Heart right ventricle (tissue), 16 donors: ENCODE measurements around the gene NT5C1B. TPM values are rescaled to one million over a fixed set of nuclear protein-coding genes. Genes with fewer than 3 reads are reported as not detected.
A peak's percentile ranks its signal among the peaks of the same experiment; 100 is the strongest.

Experiments
- ATAC-seq, 8 donors: fragments of 200-7000 bp; cut with Tn5 transposase; one replicate each; pipeline ENCODE4 v1.9.1; 2020; ENCODE audit warnings: mild to moderate bottlenecking in 8 of 8, moderate library complexity in 8 of 8, moderate number of reproducible peaks in 1 of 8
- DNase-seq, 2 donors: peaks; one replicate each; pipeline ENCODE4 v3.0.0-alpha.2; 2020
- H3K27ac ChIP-seq, 10 donors: fragments of 200-600 bp; sonication (generic) in 2 of 10; one replicate each; pipeline versions ENCODE4 v1.5.0 to v1.8.0; 2020 to 2022; ENCODE audit warnings: mild to moderate bottlenecking in 3 of 10
- H3K27me3 ChIP-seq, 7 donors: fragments of 200-600 bp; one replicate each; pipeline ENCODE4 v1.8.0; 2021 to 2022; ENCODE audit warnings: mild to moderate bottlenecking in 2 of 7
- H3K36me3 ChIP-seq, 9 donors: fragments of 200-600 bp; sonication (generic) in 1 of 9; one replicate each; pipeline versions ENCODE4 v1.5.0 to v1.8.0; 2020 to 2022; ENCODE audit warnings: mild to moderate bottlenecking in 2 of 9
- H3K4me1 ChIP-seq, 9 donors: fragments of 200-600 bp; sonication (generic) in 1 of 9; one replicate each; pipeline versions ENCODE4 v1.5.0 to v1.8.0; 2020 to 2022; ENCODE audit warnings: mild to moderate bottlenecking in 4 of 9
- H3K4me3 ChIP-seq, 10 donors: fragments of 200-600 bp; sonication (generic) in 2 of 10; one replicate each; pipeline versions ENCODE4 v1.5.0 to v1.8.0; 2020 to 2022; ENCODE audit warnings: mild to moderate bottlenecking in 7 of 10, moderate library complexity in 2 of 10
- H3K9me3 ChIP-seq, 11 donors: fragments of 200-600 bp in 10 of 11; sonication (generic) in 2 of 11; one replicate each; pipeline versions ENCODE4 v1.5.0 to v1.8.0; 2013 to 2022; ENCODE audit warnings: mild to moderate bottlenecking in 2 of 11, control low read depth in 1 of 11, moderate library complexity in 1 of 11
- WGBS, 2 donors: extraction: QIAGEN DNeasy Blood & Tissue Kit; methylation state at CpG; one replicate each; pipeline ENCODE4 v1.1.7; 2013; ENCODE audit warnings: inconsistent platforms in 1 of 2; 5-methylcytosine and 5-hydroxymethylcytosine counted together
- intact Hi-C, 10 donors: fragments of 100-400 bp; cut with DNase I; formaldehyde crosslinking; loops; one replicate each; pipeline versions ENCODE4 v1.11.1 to v1.14.2; 2022
- polyA plus RNA-seq, 2 donors: library from polyadenylated mRNA; stranded (reverse); fragments of 200-250 nt; gene quantifications; one replicate each; pipeline ENCODE4 v1.2.3, GENCODE V29; 2013
- total RNA-seq, 10 donors: library from RNA; stranded (reverse); fragmentation: NEBNext Ultra II Directional in 3 of 10; extraction: Animal tissue kit (Norgen Biotek cat#: 25700) in 3 of 10; gene quantifications; one replicate each; pipeline versions ENCODE4 v1.2.1 to v1.2.4, GENCODE V29; 2021 to 2023
- TF ChIP-seq, protein P1 (sequence below), 9 donors: fragments of 200-600 bp; sonication (generic) in 2 of 9; IDR thresholded peaks; one replicate each; pipeline versions ENCODE4 v1.5.0 to v1.8.0; 2021 to 2022; ENCODE audit warnings: antibody characterized with exemption in 9 of 9, mild to moderate bottlenecking in 5 of 9, moderate library complexity in 1 of 9
- donor health status: Arrhythmogenic right ventricular cardiomyopathy.
- donor health status: ischemic (EF 13 %, LVEDD 7.1; RV severe dilation, severe dysfunction).
- donor health status: healthy with polysubstance abuse.
- donor health status: DM: no; HTN: yes; CAD: no.
- donor health status: DM: no; HTN: no; CAD: no.
- donor health status: ischemic (EF 25% LVEDD 6.9; RV normal size, moderate dysfunction).
- donor health status: ischemic (EF 25% LVEDD 5.7; RV mildly dilated, moderate dysfunction).
- donor health status: healthy.
- donor health status: DM: yes; HTN: yes; CAD: no.
- donor health status: Ischemic cardiomyopathy.
- donor health status: ischemic (EF 35%, LVEDD 5.7; RV mildly dilated, moderate dysfunction).
- donor health status: nonischemic (EF 11% LVEDD 7.7; RV severe dilation, severe dysfunction).
- donor health status: DM: yes; HTN: yes; CAD: no.
- donor health status: PGD.
- donor health status: ischemic (EF 29% LVEDD 5.4; RV normal size, mild dysfunction).
- donor health status: nonischemic (EF 23%, LVEDD 6.1; RV moderate dilation, normal function).

The NT5C1B gene
- total and polyA plus RNA-seq, 12 donors = not detected

DNA sequence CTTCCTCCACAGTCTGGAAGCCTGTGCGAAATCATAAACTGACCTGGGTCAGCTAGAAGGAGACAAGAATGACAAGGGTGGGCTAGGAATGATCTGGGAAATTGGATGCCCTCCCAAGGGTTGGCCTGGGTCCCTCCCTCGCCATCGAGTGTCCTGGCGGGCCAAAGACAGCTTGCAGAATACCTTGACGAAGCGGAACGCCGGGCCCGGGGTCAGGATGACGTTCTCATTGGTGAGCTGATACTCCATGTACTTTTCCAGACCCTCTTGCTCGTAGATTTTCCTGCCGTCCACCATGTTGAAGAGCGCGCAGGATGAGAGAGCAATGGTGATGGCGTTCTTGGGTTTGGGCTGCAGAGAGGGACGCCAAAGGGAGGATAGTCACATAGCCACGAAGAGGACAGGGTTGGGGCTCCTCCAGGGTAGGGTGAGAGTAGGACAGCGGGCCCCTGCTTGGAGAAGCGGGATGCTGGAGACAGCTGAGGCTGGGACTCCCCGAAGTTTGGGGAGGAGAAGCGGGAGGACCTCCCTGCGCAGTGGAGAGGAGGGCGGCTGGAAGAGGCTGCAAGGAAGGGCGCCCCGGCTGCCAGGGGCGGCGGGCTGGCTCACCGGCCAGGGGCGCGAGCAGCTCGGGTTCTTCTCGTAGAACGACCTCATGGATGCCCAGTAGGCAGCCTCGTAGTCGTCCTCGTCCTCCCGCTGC is 5.3 kb downstream of the NT5C1B start:
- H3K4me3 ChIP-seq = no peak overlapping the region
- intact Hi-C loops = no loop called here
- H3K27me3 ChIP-seq = no peaks in the 10 kb centered on the region
- TF ChIP-seq, protein P1, sequence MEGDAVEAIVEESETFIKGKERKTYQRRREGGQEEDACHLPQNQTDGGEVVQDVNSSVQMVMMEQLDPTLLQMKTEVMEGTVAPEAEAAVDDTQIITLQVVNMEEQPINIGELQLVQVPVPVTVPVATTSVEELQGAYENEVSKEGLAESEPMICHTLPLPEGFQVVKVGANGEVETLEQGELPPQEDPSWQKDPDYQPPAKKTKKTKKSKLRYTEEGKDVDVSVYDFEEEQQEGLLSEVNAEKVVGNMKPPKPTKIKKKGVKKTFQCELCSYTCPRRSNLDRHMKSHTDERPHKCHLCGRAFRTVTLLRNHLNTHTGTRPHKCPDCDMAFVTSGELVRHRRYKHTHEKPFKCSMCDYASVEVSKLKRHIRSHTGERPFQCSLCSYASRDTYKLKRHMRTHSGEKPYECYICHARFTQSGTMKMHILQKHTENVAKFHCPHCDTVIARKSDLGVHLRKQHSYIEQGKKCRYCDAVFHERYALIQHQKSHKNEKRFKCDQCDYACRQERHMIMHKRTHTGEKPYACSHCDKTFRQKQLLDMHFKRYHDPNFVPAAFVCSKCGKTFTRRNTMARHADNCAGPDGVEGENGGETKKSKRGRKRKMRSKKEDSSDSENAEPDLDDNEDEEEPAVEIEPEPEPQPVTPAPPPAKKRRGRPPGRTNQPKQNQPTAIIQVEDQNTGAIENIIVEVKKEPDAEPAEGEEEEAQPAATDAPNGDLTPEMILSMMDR (IDR thresholded peaks at IDR 0.05) = no peak
- H3K27ac ChIP-seq = no peak overlapping the region
- no peaks in the 10 kb centered on the region for H3K36me3 ChIP-seq
- DNase-seq (no peak), ATAC-seq (peak in 1 of 8 donors; percentile 18)
- H3K4me1 ChIP-seq = no peaks in the 10 kb centered on the region
- 90 to 91% methylated on average over 37 of the region's 37 CpGs for WGBS, 2 donors
- peaks cover 0 to 21% (median 5%) of the 10 kb centered on the region in 11 donors for H3K9me3 ChIP-seq

DNA sequence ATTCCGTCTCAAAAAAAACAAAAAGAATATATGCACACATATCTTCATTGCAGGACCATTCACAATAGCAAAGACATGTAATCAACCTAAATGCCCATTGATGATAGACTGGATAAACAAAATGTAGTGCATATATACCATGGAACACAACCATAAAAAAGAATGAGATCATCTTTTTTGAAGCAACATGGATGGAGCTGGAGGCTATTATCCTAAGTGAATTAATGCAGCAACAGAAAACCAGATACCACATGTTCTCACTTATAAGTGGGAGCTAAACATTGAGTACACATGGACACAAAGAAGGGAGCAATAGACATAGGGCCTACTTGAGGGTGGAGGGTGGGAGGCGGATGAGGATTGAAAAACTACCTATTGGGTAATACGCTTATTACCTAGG is 8.8 kb downstream of the NT5C1B start:
- no peak overlapping the region for H3K27ac ChIP-seq
- H3K4me3 ChIP-seq = no peak overlapping the region
- intact Hi-C loops = no loop called here
- peaks cover 0 to 34% (median 8%) of the 10 kb centered on the region in 11 donors for H3K9me3 ChIP-seq
- H3K27me3 ChIP-seq = no peaks in the 10 kb centered on the region
- WGBS, 2 donors = 94 to 97% methylated on average over 3 of the region's 3 CpGs
- no peaks in the 10 kb centered on the region for H3K4me1 ChIP-seq
- TF ChIP-seq, protein P1 (IDR thresholded peaks at IDR 0.05) = no peak
- H3K36me3 ChIP-seq = no peaks in the 10 kb centered on the region
- ATAC-seq = no peak
- DNase-seq = no peak

DNA sequence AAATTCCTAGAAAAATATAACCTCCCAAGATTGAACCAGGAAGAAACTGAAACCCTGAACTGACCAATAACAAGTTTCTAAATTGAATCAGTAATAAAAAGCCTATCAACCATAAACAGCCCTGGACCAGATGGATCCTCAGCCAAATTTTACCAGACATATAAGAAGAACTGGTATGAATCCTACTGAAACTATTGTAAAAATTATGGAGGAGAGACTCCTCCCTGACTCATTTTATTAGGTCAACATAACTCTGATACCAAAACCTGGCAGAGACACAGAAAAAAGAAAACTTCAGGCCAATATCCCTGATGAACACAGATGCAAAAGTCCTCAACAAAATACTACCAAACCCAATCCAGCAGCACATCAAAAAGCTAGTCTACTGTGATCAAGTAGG is 11.3 kb downstream of the NT5C1B start:
- ATAC-seq (no peak), DNase-seq (no peak)
- no peaks in the 10 kb centered on the region for H3K36me3 ChIP-seq
- peaks cover 0 to 27% (median 8%) of the 10 kb centered on the region in 11 donors for H3K9me3 ChIP-seq
- intact Hi-C loops = no loop called here
- no peaks in the 10 kb centered on the region for H3K4me1 ChIP-seq
- no peak overlapping the region for H3K27ac ChIP-seq
- H3K4me3 ChIP-seq = no peak overlapping the region
- TF ChIP-seq, protein P1 (IDR thresholded peaks at IDR 0.05) = no peak
- H3K27me3 ChIP-seq = no peaks in the 10 kb centered on the region

DNA sequence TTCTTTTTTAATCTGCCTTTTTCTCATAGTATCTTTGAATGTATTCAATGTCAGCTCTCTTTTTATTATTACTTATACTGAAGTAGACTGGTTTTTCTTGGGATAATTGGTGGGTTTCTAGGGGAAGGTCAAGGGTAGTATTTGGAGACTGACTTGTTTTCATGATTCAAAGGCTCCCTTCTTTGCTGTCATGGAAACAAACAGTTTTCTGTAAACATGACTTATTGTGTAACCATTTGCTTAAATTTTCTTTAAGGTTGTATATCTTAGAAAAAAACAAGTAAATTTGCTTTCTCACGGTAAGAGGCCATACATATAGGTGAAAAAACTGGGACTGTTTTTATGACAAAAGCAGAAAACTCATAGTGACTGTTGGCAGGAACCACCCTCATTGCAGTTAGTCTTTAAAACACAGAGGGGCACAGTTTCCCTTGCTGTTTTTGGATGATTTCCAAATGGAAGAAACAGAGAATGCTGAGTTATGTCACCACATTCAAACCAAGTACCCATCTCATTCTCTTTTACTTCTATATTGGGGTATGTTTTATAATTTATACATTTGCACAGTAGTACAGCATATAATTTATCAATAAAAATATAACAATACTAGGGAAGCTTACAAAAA is 23.1 kb downstream of the NT5C1B start:
- TF ChIP-seq, protein P1 (IDR thresholded peaks at IDR 0.05) = no peak
- Histone ChIP-seq H3K9me3 (peaks cover 0 to 9% (median 0%) of the 10 kb centered on the region in 11 donors), H3K4me3 (no peak overlapping the region), H3K27ac (no peak overlapping the region), H3K36me3 (peaks cover 0 to 17% (median 0%) of the 10 kb centered on the region in 9 donors), H3K4me1 (peaks cover 0 to 4% (median under 1%) of the 10 kb centered on the region in 9 donors), H3K27me3 (no peaks in the 10 kb centered on the region)
- 77 to 80% methylated on average over 1 of the region's 1 CpG for WGBS, 2 donors
- ATAC-seq = no peak
- DNase-seq = no peak
- intact Hi-C loops = no loop called here
